Type B pancreatic cell (in vitro differentiated cells): ENCODE measurements around the gene ABCG1. TPM values are rescaled to one million over a fixed set of nuclear protein-coding genes. Genes with fewer than 3 reads are reported as not detected.

ENCODE experiments used
- DNase-seq: peaks from one replicate; pipeline ENCODE4 v3.0.0; 2021; ENCODE audit warnings: mixed read lengths; ENCODE audit not compliant: unreplicated experiment; ENCODE audit errors: extremely low spot score
- H3K27ac Mint-ChIP-seq: 2 replicates; pipeline ENCODE4 v1.8.0; 2021; ENCODE audit warnings: mild to moderate bottlenecking, mixed read lengths
- H3K27me3 Mint-ChIP-seq: 2 replicates; pipeline ENCODE4 v1.8.0; 2021; ENCODE audit warnings: mixed read lengths
- H3K36me3 Mint-ChIP-seq: 2 replicates; pipeline ENCODE4 v1.8.0; 2021; ENCODE audit warnings: mixed read lengths
- H3K4me1 Mint-ChIP-seq: one replicate; pipeline ENCODE4 v1.8.0; 2021; ENCODE audit warnings: mixed read lengths; ENCODE audit not compliant: unreplicated experiment
- H3K4me3 Mint-ChIP-seq: 2 replicates; pipeline ENCODE4 v1.8.0; 2021; ENCODE audit warnings: mild to moderate bottlenecking, mixed read lengths
- H3K9me3 Mint-ChIP-seq: 2 replicates; pipeline ENCODE4 v1.8.0; 2021; ENCODE audit warnings: mixed read lengths
- CTCF ChIP-seq: fragments of 200-600 bp; sonication (generic); conservative IDR thresholded peaks from 2 replicates; pipeline ENCODE4 v1.5.0; 2021; ENCODE audit warnings: antibody characterized with exemption, mild to moderate bottlenecking
- total RNA-seq: library from RNA; stranded (reverse); gene quantifications from 2 replicates; pipeline ENCODE4 v1.2.1, GENCODE V29; 2021; ENCODE audit warnings: low replicate concordance

The ABCG1 gene
- total RNA-seq, 1 donor from 2014 or later, result 6.2 TPM

GRCh38 chr21:42247716-42248115, 28.8 kb downstream of the ABCG1 start:
- Mint-ChIP-seq H3K4me1 (peaks cover 27% of the 10 kb centered on the region), H3K27me3 (peaks cover 12% of the 10 kb centered on the region), H3K9me3 (no peaks in the 10 kb centered on the region), H3K27ac (no peak overlapping the region), H3K4me3 (no peak overlapping the region), H3K36me3 (no peaks in the 10 kb centered on the region)
- DNase-seq, result no peak
- TF ChIP-seq CTCF, result no peak

- DNase-seq, result no peak
- TF ChIP-seq CTCF, result no peak
- Mint-ChIP-seq H3K36me3 (no peaks in the 10 kb centered on the region), H3K9me3 (no peaks in the 10 kb centered on the region), H3K27ac (no peak overlapping the region), H3K4me3 (no peak overlapping the region), H3K27me3 (peaks cover 15% of the 10 kb centered on the region), H3K4me1 (peaks cover 27% of the 10 kb centered on the region)
Measured at GRCh38 chr21:42248241-42248640, 29.3 kb downstream of the ABCG1 start.

- peaks cover 15% of the 10 kb centered on the region for H3K27me3 Mint-ChIP-seq
- DNase-seq, result no peak
- no peaks in the 10 kb centered on the region for H3K9me3 Mint-ChIP-seq
- no peak overlapping the region for H3K4me3 Mint-ChIP-seq
- no peaks in the 10 kb centered on the region for H3K36me3 Mint-ChIP-seq
- TF ChIP-seq CTCF, result no peak
- H3K4me1 Mint-ChIP-seq, result peaks cover 27% of the 10 kb centered on the region
- H3K27ac Mint-ChIP-seq, result no peak overlapping the region
Measured at GRCh38 chr21:42248783-42249597, 30.1 kb downstream of the ABCG1 start.

GRCh38 chr21:42250422-42251403, 31.8 kb downstream of the ABCG1 start:
- H3K4me3 Mint-ChIP-seq, result no peak overlapping the region

More at GRCh38 chr21:42250422-42251403, 31.8 kb downstream of the ABCG1 start:
- H3K4me1 Mint-ChIP-seq, result peaks cover 28% of the 10 kb centered on the region
- peaks cover 17% of the 10 kb centered on the region for H3K27me3 Mint-ChIP-seq
- no peaks in the 10 kb centered on the region for H3K9me3 Mint-ChIP-seq
- H3K27ac Mint-ChIP-seq, result no peak overlapping the region
- DNase-seq, result no peak
- no peak for TF ChIP-seq CTCF
- no peaks in the 10 kb centered on the region for H3K36me3 Mint-ChIP-seq
